GM12878 (cell line): ENCODE results near the gene LRP5. TPM values are rescaled to one million over a fixed set of nuclear protein-coding genes. Genes with fewer than 3 reads are reported as not detected.

Source experiments
- CUX1 ChIP-seq: IDR thresholded peaks from 2 replicates; pipeline ENCODE4 v1.6.1; 2012; ENCODE audit warnings: improper control_type of control experiment, low read depth, low read length; ENCODE audit not compliant: insufficient replicate concordance
- EP300 ChIP-seq, 2 experiments: fragments of 150-350 bp in 1 of 2; IDR thresholded peaks; 2 replicates each; pipeline ENCODE4 v1.6.1; 2011 to 2012; ENCODE audit warnings: low read depth in 2 of 2, low read length in 2 of 2, borderline replicate concordance in 1 of 2, improper control_type of control experiment in 1 of 2, inconsistent platforms in 1 of 2; ENCODE audit not compliant: control insufficient read depth in 1 of 2
- LARP7 ChIP-seq: fragments of 450-650 bp; IDR thresholded peaks from 2 replicates; pipeline ENCODE4 v1.6.1; 2017; ENCODE audit warnings: mild to moderate bottlenecking
- MXI1 ChIP-seq: fragments of 150-350 bp; IDR thresholded peaks from 2 replicates; pipeline ENCODE4 v1.6.1; 2011; ENCODE audit warnings: low read depth, mild to moderate bottlenecking, inconsistent platforms, low read length, improper control_type of control experiment
- SPI1 ChIP-seq: IDR thresholded peaks from 2 replicates; pipeline ENCODE4 v1.6.1; 2011; ENCODE audit warnings: low read depth, mild to moderate bottlenecking, low read length, moderate library complexity, borderline replicate concordance; ENCODE audit not compliant: insufficient read depth
- ZNF384 ChIP-seq: IDR thresholded peaks from 2 replicates; pipeline ENCODE4 v1.6.1; 2012; ENCODE audit warnings: low read depth, mild to moderate bottlenecking, low read length, improper control_type of control experiment, borderline replicate concordance
- polyA plus RNA-seq, 11 experiments: library from polyadenylated mRNA; depleted of rRNA in 4 of 11; unstranded in 6 of 11; stranded (reverse) in 5 of 11; fragments of >200 nt; fragmentation: Nextera tagmentation in 4 of 11; fragmentation: Illumina TruSeq in 1 of 11; extraction: Ambion mirVana in 4 of 11; extraction: Trizol in 1 of 11; gene quantifications; 1 replicate in 1 of 11; 2 replicates in 10 of 11; pipeline versions ENCODE4 v1.2.1 to v1.2.3, GENCODE V29; 2011 to 2016; ENCODE audit warnings: inconsistent platforms in 2 of 11, missing spikeins in 2 of 11, low read depth in 1 of 11
- total RNA-seq, 4 experiments: library from RNA; depleted of rRNA in 3 of 4; stranded (reverse); fragments of >200 nt in 3 of 4; fragmentation: Illumina TruSeq in 1 of 4; extraction: Trizol in 1 of 4; gene quantifications; 2 replicates each; pipeline versions ENCODE4 v1.2.1 to v1.2.3, GENCODE V29; 2013 to 2021

Gene LRP5
- total and polyA plus RNA-seq, 10 of the 15 experiments (the other 5 are each of a cell fraction or from before 2014, with no cell fraction given): 0.37 to 34.0 (median 6.6) TPM

GRCh38 chr11:68324695-68325094 lies 12.3 kb downstream of the LRP5 start (continued):
- no peak for TF ChIP-seq SPI1
- TF ChIP-seq EP300 (IDR thresholded peaks at IDR 0.05; ENCODE audit: borderline replicate concordance in 1 of 2, control insufficient read depth in 1 of 2, low read depth in 2 of 2, low read length in 2 of 2): no peak
- TF ChIP-seq CUX1: no peak
- no peak for TF ChIP-seq MXI1
- no peak for TF ChIP-seq ZNF384
- no peak for TF ChIP-seq LARP7
